GM15510 (cell line): ENCODE data around the gene DCDC1.

Source experiments
- POLR2A ChIP-seq: IDR thresholded peaks from 3 replicates; pipeline ENCODE4 v1.6.1; 2011; ENCODE audit warnings: borderline replicate concordance; ENCODE audit not compliant: insufficient read length; ENCODE audit errors: extremely low read depth

The DCDC1 gene

DNA sequence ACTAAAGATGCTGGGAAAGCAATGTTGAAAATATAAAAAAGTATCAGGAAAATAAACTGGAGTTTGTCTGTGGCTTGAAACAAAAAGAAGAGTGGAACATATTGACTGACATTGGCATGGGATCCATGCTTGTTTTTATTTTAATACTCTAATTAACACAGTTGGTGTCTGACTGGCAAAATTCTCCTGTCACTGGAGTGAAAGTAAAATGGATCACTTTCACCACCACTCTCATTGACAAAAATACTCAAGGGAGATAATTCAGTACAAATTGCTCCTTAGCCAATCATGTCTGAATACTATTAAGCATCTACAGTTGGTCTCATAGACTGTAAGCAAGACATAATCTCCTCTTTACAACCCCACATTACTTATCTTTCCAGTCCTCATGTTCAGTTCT, 101.8 kb downstream of the DCDC1 start:
- TF ChIP-seq POLR2A: no peak

DNA sequence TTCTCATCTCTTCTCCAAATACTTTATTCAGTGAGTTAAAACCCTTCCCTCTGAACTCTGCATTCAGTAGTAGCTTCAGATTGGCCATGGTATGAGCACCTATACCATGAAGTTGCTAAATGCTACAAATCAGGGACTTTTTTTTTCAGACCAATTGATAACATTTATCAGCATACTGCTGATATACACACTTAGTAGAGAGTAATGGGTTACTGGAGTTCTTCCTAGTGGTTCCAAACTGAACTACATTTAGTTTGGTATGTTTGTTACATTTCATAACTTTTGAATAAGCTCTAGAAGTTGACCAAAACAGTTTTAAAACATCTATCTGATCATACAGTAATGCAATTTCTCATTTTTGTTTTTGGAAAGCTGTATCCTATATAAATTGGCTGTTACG, 104.7 kb downstream of the DCDC1 start:
- TF ChIP-seq POLR2A: no peak

DNA sequence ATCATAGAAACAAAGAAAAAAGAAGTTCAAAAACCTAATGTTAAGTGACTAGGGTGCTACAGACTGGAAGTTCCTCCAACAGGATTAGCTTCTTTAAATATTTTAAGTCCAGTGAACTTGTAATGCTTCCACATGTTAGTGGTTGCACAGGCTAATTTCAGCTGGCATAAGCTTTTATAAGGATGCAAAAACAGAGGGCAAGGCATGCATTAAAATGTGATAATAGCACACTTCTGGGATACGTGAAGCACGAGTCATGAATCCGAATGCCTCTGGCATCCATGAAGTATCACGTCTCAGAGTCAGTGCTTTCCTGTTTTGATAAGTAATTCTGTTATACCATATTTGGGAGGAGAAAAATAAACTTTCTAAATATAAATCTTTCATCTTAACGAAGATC, 106.8 kb downstream of the DCDC1 start:
- no peak for TF ChIP-seq POLR2A

DNA sequence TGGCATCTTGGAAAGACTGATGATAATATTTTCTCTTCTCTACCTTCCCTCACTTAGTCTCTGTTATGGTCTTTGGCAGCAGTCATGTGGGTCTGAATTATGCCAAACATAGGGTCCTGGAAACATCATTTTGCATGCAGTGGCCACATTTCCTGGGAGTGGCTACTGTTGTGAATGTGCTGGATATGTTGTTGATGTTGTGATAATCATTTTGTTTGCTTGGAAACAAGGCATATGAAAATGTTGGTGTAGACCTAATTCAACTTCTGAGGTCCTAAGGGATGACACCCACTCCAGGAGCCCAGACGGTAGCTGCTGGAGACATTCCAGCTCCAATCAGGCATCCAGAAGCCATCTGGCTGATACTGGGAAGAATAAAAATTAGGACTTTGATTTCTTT, 109.7 kb downstream of the DCDC1 start:
- no peak for TF ChIP-seq POLR2A

DNA sequence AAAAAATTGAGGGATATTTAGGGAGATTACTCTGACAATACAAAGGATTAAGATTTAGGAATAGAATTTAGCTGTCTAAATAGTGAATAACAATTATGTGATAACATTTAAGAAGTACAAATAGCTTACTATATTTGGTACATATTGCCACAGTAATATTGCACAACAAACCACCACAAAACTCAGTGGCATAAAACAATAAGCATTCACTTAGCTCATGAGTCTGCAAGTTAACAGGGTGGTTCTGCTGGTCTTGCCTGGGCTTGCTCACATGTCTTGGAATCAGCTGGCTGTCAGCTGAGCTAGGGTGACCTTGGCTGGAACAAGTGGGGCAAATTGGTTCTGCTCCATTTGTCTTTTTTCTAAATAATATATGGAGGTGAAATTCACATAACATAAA, 115.1 kb downstream of the DCDC1 start:
- no peak for TF ChIP-seq POLR2A

DNA sequence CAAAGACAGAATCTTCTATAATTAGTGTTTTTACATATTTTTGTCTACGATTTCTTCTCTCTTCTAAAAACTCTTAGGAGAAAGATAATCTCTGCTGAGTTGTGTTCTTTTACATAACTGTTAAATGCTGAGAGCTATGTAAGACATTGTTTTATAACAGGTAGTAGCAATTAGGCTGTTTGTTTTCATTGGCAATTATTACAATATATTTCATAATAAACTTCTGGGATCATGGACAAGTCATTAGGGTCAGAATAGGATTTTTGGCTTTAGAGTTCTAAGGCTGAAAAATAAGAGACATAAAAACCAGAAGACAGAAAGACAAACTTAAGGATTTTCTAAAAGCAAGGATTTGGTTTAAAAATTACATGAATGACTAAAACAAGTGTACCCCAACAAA, 120.8 kb downstream of the DCDC1 start:
- TF ChIP-seq POLR2A: no peak

DNA sequence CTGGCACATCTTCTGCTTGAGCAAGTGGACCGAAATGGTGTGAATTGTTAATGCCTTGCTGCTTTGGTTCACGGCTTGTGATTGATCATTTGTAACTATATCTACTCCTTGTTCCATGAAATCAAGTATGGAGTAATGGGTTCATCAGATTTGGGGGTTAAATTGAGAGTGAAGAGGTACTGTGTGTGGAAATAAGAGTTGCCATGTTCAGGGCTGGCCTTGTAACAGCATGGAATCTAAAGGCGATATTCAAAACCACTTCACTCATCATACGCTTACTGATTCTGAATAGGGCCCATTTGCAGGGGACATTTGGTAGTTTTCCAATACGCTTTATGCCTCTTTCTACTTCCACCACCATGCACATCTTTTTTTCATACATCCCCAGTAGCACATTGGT, 122.2 kb downstream of the DCDC1 start:
- TF ChIP-seq POLR2A: no peak

DNA sequence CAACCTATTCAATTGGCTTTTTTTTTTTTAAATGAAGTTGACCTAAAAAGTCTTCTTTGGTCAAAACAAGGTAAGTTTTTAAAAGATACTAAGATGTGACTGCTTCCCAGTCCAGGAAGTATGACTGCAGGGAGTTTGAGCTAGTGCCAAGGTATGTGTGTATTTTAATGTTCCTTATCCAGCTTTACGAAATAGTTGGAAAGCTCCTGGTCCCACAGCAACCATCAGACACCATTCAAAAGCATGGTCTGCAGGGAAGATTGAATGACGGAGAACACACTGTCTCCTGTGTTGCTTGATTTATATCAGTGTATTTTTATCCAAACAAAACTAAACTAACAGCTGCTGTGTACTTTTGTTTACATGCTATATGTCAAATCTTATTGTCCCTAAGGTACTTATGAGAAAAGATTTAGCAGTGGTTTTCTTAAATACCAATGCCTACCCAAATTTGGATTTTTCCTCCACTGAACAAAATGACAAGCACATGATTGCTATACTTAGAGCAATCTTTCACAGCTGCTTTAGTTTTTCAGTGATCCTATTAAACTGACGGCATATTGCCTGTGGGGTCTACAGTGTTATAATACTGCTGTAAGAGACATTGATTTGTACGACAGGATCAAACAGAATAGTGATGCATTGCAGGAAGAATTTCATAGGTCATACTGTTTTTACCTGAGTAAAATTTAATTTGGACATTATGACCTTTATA, 122.9 kb downstream of the DCDC1 start:
- TF ChIP-seq POLR2A: no peak

DNA sequence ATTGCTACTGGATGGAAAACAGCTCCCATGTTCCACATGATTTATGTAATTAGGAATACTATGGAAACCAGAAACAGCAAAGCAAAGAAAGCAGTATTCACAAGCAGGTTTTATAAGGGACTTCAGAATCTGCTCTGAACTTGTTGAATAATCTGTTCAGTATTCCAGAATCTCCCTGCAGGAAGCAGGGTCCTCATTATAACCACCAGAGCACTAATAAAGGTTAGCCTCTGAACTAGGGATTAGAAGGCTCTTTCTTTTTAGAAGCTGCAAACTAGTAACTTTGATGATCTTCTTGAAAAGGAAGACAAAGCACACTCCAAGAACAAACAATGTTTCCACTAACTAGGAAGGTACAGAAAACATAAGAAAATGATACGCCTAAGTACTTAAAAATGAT, 125.8 kb downstream of the DCDC1 start:
- no peak for TF ChIP-seq POLR2A

DNA sequence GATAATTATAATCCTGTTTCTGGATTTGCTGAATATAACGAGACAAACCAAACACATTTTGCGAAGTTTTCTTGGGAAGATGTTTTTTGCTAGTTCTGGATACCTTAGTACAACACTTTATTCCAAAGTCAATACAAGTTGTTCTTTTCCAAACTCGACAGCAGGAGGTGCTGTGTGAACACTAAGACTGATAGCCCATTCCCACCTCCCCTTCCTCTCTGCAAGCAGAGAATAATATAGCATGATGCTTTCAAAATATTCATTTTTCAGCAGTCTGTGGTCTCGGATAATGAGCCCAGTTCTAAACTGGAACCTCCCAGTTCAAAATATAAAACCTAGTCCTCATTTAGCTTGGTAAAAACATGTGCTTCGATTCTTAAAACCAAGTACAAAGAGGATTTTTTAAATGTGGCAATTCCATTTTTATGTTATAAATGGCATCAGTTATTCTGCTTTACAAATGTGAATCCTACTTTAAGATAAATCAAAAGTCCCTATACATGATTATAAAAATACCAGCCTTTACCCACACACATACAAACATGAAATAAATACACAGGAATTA, 129.1 kb downstream of the DCDC1 start:
- no peak for TF ChIP-seq POLR2A

DNA sequence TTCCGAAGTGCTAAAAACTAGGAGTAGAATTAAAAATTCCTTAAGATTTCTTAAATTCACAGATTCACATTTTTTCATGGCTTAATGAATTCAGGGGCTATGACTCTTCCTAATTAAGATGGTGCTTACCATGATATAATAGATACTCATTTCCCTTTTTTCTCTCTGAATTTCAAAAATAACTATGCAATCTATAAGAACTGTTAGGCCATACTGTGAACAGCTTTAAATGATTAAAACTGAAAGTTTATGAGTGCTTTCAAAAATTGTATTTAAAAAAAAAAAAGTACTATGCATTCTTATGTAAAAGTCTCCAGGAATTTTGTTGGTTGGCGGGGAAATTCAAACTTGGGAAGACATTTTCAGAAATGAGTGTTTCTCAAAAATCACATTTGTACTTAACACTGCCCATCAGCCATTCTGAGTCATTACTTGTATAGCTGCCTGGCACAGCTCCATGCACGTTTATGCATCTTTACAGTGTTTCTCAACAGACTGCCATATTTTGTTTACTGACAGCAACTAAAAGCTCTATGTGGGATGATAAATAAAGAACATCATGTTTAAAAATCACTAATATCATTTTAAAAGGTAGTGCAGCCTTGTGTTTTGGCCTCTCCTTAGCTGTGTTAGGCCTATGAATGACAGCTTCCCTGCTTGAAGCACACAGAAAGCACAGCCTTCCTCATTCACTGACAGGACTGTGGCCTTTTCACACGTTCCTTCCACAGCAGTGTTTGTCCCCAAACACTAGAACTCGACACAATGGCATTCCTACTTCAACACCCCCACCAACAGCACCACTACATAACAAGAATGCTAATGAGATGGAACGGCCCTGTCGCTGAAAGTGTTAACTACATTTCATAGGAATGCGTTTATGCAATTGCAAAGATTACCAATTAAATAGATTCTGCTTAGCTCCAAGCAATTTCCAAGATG, 131.4 kb downstream of the DCDC1 start:
- TF ChIP-seq POLR2A: no peak

DNA sequence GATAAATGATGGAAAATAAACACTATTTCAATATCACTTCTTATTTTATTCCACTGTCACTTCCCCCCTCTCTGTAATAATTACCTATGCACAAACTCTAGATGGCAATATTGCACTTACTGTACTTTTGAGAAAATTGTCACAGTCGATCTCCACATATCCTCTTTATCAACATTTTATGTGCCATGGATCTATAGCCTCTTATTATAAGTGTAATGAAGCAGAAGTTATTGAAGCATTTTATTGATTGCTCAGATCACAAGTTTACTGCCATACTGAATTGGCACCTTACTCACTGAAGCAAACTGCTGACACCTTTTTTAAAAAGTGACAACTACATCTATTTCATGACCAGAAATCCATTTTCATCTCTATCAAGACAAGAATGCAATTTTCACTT, 133.4 kb downstream of the DCDC1 start:
- no peak for TF ChIP-seq POLR2A

DNA sequence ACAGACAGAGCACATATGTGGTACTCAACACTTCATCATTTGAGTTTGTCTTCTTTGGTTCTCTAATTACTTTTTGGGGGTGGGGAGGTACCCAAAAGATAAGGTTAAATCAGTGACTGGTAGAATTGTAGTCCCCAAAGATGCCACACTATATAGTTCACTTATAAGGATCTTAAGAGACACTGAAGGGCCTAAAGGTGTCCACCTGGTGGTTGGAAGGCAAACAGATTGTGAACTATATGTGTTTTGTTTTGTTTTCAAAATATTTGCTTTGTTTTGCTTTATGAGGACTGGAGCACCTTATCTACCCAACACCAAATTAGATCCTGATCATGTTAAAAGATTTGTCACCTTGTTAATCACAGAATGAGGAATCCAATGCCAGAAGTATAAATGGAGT, 136.1 kb downstream of the DCDC1 start:
- no peak for TF ChIP-seq POLR2A

DNA sequence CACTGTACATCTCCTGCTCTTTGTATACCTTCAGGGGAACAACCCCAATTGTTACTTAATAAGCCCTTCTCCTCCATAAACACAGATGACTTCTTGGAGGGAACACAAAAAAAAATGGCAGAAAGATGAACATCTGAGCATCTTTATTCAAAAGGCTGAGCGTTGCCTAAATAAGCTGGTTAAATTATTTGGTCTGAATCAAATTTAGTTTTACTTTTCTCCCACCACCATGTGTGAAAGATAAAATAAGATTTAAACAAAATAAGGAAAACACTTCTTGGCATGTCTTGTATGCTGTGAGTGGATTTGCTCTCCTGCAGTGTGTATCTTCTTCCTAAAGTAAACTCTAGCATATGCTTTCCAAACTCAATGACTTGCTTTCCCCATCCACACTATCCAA, 137.9 kb downstream of the DCDC1 start:
- TF ChIP-seq POLR2A: no peak

DNA sequence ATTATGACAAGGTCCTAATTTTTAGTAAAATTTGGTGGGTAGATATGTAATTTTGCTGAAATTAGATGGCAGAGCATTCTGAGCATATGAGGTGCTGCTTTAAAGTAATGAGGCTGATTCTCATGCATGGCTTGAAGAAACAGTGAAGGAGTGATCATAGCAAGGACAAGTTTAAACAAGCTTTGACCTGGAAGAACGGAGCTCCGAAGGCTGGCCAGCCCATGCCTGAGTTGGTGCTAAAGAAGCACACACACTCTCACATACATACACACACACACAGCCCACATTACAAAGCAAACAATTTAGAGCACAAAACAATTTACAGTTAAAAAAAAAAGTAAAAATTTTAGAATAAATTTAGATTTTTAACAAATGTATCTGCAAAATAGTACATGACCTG, 150.7 kb downstream of the DCDC1 start:
- no peak for TF ChIP-seq POLR2A
